Cardiac muscle cell (in vitro differentiated cells and primary cell): ENCODE measurements around the gene HTT-AS. TPM values are rescaled to one million over a fixed set of nuclear protein-coding genes. Genes with fewer than 3 reads are reported as not detected.

ENCODE experiments used
- DNase-seq, 2 donors: peaks; one replicate each; pipeline versions ENCODE4 v3.0.0 to v3.0.0-alpha.2; 2010 to 2017; ENCODE audit warnings: low read depth in 1 of 2, low spot score in 1 of 2
- H3K27ac ChIP-seq: fragments of 200-600 bp; sonication (generic); 2 replicates; pipeline ENCODE4 v1.5.1; 2016
- H3K27me3 ChIP-seq: fragments of 200-600 bp; sonication (generic); 2 replicates; pipeline ENCODE4 v1.6.0; 2016; ENCODE audit warnings: control low read depth
- H3K36me3 ChIP-seq: fragments of 200-600 bp; sonication (generic); 2 replicates; pipeline ENCODE4 v1.5.1; 2016; ENCODE audit warnings: control low read depth
- H3K4me1 ChIP-seq: fragments of 200-600 bp; sonication (generic); 2 replicates; pipeline ENCODE4 v1.8.1; 2017; ENCODE audit warnings: low read depth, mild to moderate bottlenecking, mixed run types
- H3K4me3 ChIP-seq: fragments of 200-600 bp; sonication (generic); 2 replicates; pipeline ENCODE4 v1.5.1; 2016; ENCODE audit warnings: mild to moderate bottlenecking
- H3K9me3 ChIP-seq: fragments of 200-600 bp; sonication (generic); 2 replicates; pipeline ENCODE4 v1.5.1; 2017; ENCODE audit warnings: low read depth, mild to moderate bottlenecking, control low read depth
- CTCF ChIP-seq: IDR thresholded peaks from 2 replicates; pipeline ENCODE4 v1.5.1; 2012; ENCODE audit warnings: low read depth, mild to moderate bottlenecking, low read length
- polyA plus RNA-seq: library from polyadenylated mRNA; unstranded; fragments of >200 nt; fragmentation: Nextera tagmentation; extraction: Ambion mirVana; gene quantifications from 2 replicates; pipeline ENCODE4 v1.2.1, GENCODE V29; 2016
- total RNA-seq: library from RNA; depleted of rRNA; stranded (reverse); fragments of >200 nt; gene quantifications from 2 replicates; pipeline ENCODE4 v1.2.3, GENCODE V29; 2016

HTT-AS gene
- total and polyA plus RNA-seq, 2 experiments from 2014 or later, result not detected

- no peak overlapping the region for H3K4me3 ChIP-seq
- H3K4me1 ChIP-seq, result no peaks in the 10 kb centered on the region
- no peak overlapping the region for H3K27ac ChIP-seq
- no peaks in the 10 kb centered on the region for H3K9me3 ChIP-seq
- DNase-seq, result no peak
- H3K27me3 ChIP-seq, result no peaks in the 10 kb centered on the region
- no peak for TF ChIP-seq CTCF
- no peaks in the 10 kb centered on the region for H3K36me3 ChIP-seq
Observed at GRCh38 chr4:3030566-3031356, 43.6 kb downstream of the HTT-AS start.

GRCh38 chr4:3029464-3029863 lies 44.9 kb downstream of the HTT-AS start:
- DNase-seq, result no peak
- Histone ChIP-seq H3K4me3 (no peak overlapping the region), H3K4me1 (no peaks in the 10 kb centered on the region), H3K9me3 (no peaks in the 10 kb centered on the region), H3K36me3 (no peaks in the 10 kb centered on the region), H3K27ac (no peak overlapping the region), H3K27me3 (no peaks in the 10 kb centered on the region)
- TF ChIP-seq CTCF, result no peak

GRCh38 chr4:3026540-3026939 lies 47.8 kb downstream of the HTT-AS start:
- no peak overlapping the region for H3K27ac ChIP-seq
- no peak for TF ChIP-seq CTCF
- H3K9me3 ChIP-seq, result no peaks in the 10 kb centered on the region
- no peaks in the 10 kb centered on the region for H3K4me1 ChIP-seq
- H3K27me3 ChIP-seq, result no peaks in the 10 kb centered on the region
- no peak for DNase-seq
- H3K36me3 ChIP-seq, result no peaks in the 10 kb centered on the region
- no peak overlapping the region for H3K4me3 ChIP-seq

- no peak overlapping the region for H3K4me3 ChIP-seq
- no peaks in the 10 kb centered on the region for H3K27me3 ChIP-seq
- TF ChIP-seq CTCF, result no peak
- no peaks in the 10 kb centered on the region for H3K9me3 ChIP-seq
- DNase-seq, result no peak
- H3K36me3 ChIP-seq, result no peaks in the 10 kb centered on the region
- H3K4me1 ChIP-seq, result no peaks in the 10 kb centered on the region
- no peak overlapping the region for H3K27ac ChIP-seq
Observed at GRCh38 chr4:3025881-3026280, 48.5 kb downstream of the HTT-AS start.

GRCh38 chr4:3022651-3023050 lies 51.7 kb downstream of the HTT-AS start:
- Histone ChIP-seq H3K27me3 (no peaks in the 10 kb centered on the region), H3K27ac (no peak overlapping the region), H3K9me3 (no peaks in the 10 kb centered on the region), H3K36me3 (no peaks in the 10 kb centered on the region), H3K4me3 (no peak overlapping the region), H3K4me1 (no peaks in the 10 kb centered on the region)
- no peak for TF ChIP-seq CTCF
- DNase-seq, result no peak
